NCI-H1694 treated with DMSO at 0.1 percent for 48 hours (cell line): ENCODE data around the gene HSPA2.
"Not testable (repeated sequence)": the region's sequence is repeated elsewhere in the genome, so short reads cannot be mapped to it uniquely, and the experiment has no call there.

Experiments
- DNase-seq: peaks from one replicate; lab custom pipeline; 2025; lab: John Stamatoyannopoulos, UW

Gene HSPA2

DNA sequence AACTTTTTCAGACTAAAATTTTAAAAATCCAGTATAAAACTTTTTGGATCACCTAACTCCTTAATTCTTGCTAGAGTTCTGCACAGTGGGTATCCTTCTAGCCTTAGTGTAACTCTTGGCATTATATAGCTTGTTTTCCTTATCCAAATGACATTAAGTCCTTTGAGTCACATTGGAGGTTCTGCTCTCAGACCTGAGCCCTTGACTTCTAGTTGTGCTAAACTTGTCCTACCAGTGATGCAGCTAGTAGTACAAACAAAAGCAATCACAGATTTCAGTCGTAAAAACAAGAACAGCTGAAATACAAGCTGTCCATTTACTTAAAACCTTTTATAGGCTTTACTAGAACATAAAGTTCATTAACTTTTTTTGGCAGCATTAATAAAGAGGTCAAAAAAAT is 25.5 kb upstream of the HSPA2 start:
- no peak for DNase-seq

DNA sequence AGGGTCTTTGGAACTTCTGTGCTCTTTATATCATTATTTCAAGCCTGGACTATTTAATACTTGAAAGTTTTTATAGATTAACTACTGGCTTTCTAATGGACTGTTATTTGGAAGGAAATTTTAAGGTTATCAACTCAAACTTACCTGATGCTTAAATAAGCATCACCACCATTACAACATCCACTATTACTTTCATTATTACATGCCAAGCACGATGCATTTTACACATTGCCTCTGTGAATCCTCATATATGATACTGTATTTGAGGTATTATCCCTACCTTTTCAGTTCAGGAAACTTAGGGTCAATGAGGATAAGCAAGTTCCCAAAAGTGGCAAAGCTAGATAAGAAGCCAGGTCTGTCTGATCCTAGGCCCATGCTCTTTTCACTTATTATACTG is 23.6 kb upstream of the HSPA2 start:
- no peak for DNase-seq

DNA sequence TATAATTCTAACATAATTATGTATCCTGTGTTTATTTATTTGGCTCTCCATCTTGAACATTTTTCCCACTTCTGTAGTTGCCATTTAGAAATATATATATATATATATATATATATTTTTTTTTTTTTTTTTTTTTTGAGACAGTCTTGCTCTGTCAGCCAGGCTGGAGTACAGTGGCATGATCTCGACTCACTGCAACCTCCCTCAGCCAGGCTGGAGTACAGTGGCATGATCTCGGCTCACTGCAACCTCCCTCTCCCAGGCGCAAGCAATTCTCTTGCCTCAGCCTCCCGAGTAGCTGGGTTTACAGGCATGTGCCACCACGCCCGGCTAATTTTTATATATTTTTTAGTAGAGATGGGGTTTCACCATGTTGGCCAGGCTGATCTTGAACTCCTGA is 22.9 kb upstream of the HSPA2 start:
- DNase-seq = not testable (repeated sequence)

DNA sequence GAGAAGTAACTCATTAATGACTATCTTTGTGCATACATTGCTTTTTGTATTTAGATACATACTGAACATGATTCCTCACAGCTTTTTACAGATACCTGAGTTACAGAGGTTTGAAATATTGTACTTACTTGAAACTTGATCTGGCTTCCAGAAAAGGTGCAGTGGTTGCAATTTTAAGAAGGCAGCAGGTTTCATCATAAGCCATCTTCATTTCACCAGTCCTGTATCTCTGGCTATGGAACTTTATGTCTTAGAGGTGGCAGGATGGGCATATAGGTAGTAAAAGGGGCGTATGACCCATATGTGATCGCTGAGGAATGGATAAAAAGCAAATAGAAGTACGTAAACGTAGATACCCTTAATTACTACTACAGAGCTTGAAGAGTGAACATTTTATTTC is 22.3 kb upstream of the HSPA2 start:
- DNase-seq = no peak

DNA sequence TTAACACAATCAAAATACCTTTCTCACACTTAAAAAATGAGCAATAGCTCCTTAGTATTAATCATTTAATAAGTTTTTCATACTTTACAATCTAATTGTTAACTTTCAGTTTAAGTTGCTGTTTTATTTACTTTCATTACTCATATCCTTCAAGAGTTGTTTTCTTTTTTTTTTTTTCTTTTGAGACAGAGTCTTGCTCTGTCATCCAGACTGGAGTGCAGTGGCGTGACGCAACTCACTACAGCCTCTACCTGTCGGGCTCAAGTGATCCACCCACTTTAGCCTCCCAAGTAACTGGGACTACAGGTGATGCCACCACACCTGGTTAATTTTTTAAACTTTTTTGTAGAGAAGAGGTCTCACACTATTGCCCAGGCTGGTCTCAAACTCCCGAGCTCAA is 19.8 kb upstream of the HSPA2 start:
- no peak for DNase-seq

DNA sequence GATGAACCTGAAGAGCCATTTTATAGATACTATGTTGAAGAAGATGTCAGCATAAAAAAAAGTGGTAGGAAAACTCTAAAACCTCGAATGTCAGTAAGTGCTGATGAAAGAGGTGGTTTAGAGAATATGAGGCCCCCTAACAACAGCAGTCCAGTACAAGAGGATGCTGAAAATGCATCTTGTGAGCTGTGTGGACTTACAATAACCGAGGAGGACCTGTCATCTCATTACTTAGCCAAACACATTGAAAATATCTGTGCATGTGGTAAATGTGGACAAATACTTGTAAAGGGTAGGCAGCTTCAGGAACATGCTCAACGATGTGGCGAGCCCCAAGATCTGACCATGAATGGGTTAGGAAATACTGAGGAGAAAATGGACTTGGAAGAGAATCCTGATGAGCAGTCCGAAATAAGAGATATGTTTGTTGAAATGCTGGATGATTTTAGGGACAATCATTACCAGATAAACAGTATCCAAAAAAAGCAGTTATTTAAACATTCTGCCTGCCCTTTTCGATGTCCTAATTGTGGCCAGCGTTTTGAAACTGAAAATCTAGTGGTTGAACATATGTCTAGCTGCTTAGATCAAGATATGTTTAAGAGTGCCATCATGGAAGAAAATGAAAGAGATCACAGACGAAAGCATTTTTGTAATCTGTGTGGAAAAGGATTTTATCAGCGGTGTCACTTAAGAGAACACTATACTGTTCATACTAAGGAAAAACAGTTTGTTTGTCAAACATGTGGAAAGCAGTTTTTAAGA is 17.8 kb upstream of the HSPA2 start:
- no peak for DNase-seq

DNA sequence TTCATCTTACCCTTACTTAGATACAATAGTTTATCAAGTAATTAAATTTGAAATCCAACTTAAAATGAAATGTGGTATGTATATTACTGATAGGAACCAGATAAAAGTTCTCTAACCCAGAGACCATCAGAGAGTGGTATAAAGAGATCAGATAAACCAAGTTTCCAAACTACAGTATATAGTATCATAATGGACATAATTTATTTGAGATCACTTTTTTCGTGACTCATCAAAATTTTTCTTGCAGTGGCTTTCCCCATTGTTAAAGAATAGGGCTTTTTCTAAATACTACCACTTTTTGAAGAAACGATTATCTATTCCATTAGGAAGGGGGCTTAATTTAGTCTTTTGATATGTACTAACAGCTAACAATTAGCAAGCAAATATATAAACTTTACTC is 15.2 kb upstream of the HSPA2 start:
- DNase-seq = no peak

DNA sequence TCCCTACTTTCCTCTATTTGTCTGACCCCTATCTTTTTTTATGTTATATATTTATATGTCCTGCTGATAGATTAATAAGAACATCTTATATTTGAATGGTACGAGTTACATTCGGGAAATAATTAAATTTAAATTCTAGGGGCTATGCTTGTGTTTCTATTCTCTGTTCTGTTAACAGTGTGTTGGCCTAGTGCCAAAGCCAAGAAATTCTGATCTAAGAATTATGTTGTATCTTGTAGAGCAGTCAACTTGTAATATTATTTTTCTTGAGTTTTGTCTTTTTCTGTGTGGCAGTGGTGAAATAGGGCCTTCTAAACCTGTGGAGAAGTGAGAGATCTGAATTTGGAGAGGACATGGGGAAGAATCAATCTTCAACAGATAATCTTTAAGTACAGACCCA is 9.0 kb upstream of the HSPA2 start:
- DNase-seq = no peak

DNA sequence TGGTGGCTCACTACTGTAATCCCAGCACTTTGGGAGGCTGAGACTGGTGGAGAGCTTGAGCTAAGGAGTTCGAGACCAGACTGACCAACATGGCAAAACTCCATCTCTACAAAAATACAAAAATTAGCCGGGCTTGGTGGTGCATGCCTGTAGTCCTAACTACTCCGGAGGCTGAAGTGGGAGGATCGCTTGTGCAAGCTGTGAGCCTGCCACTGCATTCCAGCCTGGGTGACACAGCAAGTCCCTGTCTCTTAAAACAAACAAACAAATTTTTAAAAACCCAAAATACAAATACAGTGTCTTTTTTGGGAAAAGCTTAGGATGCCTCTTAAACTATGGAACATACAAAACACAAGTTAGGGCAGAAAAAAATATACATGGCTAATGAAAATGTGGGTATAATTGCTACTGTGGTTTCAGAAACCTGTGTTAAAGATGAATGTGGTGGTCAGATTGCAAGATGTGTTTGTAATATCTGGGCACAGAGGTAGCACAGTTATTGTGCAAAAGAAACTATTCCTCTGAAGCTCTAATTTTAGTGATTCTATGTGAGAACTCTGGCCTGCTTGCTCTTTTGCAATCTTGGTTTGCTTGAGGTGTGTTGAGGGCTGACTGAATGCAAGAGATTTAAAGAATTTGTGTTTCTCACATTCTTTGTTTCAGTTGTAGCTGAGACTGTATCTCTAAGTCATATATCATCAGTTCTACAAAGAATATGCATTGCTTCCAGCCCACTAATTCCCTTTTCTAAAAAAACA is 3.9 kb upstream of the HSPA2 start:
- no peak for DNase-seq

DNA sequence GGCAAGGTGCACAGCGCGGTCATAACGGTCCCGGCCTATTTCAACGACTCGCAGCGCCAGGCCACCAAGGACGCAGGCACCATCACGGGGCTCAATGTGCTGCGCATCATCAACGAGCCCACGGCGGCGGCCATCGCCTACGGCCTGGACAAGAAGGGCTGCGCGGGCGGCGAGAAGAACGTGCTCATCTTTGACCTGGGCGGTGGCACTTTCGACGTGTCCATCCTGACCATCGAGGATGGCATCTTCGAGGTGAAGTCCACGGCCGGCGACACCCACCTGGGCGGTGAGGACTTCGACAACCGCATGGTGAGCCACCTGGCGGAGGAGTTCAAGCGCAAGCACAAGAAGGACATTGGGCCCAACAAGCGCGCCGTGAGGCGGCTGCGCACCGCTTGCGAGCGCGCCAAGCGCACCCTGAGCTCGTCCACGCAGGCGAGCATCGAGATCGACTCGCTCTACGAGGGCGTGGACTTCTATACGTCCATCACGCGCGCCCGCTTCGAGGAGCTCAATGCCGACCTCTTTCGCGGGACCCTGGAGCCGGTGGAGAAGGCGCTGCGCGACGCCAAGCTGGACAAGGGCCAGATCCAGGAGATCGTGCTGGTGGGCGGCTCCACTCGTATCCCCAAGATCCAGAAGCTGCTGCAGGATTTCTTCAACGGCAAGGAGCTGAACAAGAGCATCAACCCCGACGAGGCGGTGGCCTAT is 875 bp downstream of the HSPA2 start:
- no peak for DNase-seq

DNA sequence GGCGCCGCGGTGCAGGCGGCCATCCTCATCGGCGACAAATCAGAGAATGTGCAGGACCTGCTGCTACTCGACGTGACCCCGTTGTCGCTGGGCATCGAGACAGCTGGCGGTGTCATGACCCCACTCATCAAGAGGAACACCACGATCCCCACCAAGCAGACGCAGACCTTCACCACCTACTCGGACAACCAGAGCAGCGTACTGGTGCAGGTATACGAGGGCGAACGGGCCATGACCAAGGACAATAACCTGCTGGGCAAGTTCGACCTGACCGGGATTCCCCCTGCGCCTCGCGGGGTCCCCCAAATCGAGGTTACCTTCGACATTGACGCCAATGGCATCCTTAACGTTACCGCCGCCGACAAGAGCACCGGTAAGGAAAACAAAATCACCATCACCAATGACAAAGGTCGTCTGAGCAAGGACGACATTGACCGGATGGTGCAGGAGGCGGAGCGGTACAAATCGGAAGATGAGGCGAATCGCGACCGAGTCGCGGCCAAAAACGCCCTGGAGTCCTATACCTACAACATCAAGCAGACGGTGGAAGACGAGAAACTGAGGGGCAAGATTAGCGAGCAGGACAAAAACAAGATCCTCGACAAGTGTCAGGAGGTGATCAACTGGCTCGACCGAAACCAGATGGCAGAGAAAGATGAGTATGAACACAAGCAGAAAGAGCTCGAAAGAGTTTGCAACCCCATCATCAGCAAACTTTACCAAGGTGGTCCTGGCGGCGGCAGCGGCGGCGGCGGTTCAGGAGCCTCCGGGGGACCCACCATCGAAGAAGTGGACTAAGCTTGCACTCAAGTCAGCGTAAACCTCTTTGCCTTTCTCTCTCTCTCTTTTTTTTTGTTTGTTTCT is 1.7 kb downstream of the HSPA2 start:
- DNase-seq = no peak

DNA sequence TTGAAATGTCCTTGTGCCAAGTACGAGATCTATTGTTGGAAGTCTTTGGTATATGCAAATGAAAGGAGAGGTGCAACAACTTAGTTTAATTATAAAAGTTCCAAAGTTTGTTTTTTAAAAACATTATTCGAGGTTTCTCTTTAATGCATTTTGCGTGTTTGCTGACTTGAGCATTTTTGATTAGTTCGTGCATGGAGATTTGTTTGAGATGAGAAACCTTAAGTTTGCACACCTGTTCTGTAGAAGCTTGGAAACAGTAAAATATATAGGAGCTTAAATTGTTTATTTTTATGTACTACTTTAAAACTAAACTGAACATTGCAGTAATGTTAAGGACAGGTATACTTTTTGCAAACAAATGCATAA is 2.3 kb downstream of the HSPA2 start:
- no peak for DNase-seq

DNA sequence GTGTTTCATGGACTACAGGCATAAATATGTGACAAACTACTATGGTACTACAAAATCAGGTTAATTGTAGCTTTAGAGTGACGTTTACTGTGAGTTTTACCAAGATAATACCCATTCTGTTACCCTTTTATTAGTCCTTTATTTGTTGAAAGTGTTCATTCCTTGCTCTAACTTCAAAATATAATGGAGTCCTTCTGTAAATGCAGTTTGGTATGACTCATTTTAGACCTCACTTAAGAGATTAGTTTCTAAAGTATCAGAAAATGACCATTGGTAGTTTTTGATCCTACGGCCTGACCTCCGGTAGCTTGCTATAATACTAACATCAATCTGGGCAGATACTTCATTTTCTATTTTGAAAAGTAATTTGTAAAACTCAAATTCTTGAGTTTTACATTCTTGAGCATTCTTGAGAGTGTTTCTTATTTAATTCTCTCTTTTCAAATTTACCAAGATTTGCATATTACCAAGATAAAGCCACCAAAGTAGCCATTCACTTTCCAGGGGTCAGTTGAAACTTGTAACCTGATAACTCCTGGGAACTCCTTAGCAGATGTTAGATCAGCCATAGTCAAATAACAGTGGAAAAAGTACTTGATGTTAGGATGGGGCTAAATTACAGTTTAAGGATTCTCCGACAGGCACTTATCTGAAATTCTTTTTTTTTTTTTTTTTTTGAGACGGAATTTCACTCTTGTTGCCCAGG is 4.2 kb downstream of the HSPA2 start:
- DNase-seq = no peak

DNA sequence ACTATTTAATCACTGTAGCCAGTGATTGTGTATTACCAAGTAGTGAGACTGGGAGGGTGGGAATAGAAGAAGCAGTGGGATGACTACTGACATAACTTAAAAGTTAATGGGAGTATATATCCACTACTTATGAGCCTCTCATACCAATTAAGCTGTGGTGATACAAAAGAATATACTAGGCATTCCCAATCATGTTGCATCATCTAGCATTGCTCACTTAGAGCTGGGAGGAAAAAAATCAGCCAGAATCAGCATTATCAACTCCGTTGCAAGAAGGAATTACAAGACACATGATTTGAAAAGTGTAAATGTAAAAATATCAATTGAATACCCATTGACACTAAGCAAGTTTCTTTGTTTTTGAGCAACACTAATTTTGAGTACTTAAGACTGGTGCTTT is 8.5 kb downstream of the HSPA2 start:
- no peak for DNase-seq

DNA sequence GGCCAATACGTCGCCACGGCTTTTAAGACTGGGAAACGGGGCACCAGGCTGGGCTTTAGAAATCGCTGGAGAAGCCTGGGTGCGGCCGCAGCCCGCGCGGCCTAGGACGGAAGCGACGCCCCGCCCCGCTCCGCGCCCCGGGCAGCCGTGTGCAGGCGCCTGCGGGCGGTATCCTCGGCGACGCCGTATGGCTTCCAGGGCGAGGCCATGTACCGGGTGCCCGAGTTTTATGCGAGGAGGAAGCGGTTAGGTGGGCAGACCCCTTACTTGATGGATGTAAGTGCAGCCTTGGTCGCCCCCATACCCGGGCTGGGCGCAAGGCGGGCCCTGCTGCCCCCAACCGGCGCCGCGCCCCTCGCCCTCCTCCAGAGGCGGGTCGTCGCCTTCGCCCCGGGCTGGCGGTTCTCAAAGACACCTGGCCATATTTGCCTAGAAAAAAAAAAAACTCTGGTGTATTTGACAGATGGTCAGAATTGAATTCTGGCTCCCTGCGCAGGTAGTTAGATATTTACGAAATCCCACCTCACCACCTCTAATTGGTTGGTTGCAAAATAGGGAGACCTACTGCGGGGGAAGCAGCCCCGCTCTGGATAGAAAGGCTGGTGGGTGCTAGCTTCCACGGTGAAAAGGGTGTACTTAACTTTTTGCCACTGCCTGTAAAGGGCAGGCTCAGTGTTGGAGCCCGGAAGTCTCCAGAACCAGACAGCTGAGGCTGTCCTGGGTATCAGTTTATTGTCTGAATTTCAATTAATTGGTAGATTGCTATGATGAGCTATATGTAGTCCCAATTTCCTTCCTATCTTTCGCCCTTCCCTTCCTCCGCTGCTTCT is 9.5 kb downstream of the HSPA2 start, which contains the start of gene PPP1R36:
Gene PPP1R36, plus strand, starts transcription at position 171 of the 830 bp plus-strand sequence. Its CDS starts 37 bp downstream, at position 208.
- DNase-seq = peak; percentile 89

DNA sequence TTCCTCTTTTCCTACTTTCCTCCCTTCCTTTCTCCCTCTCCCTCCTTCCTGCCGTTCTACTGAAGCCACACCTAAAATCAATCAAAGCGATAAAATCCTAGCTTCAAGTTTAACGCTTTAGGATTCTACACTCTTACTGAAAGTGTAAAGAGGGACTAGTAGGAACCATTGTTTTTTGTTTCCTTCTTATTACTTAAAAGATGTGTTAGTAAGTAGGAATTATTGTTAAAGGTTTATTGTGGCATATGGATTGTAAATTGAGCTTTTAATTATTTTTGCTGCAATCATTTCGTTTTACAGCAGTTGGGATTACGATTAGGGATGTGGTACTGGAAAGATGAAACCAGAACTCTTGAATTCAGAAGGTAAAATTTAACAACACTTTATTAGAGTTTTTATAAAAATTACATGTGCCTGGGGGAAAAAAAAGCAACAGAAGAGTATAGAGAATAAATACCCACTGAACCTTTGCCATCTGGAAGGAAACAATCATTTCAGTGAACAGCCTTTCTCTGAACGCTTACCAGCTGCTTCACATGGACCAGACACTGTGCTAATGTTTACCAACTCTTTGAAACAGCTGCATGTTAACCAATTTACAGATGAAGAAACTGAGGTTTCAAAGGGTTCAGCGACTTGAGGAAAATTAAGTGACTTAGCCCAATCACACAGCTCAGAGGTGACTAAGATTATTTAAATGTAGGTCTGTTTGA is 10.2 kb downstream of the HSPA2 start:
- peak; percentile 93 for DNase-seq

DNA sequence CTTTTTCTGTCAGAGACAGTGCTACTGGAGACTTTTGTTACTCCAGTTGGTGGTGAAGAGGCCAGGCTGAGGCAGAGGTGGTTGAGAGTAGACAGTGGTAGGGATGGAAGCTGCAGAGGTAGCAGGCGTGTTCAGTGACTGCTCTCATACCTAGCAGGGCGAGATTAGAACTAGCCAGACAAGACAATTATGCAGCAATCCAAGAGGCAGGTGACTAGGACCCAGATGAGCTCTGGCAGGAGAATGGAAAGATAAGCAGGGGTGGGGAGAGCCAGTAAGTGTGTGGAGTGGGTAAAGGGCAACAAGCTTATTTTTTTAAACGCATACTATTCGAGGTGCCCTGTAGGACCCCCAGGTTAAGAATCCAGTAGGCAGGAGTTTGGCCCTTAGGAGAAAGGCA is 14.0 kb downstream of the HSPA2 start:
- DNase-seq = no peak

DNA sequence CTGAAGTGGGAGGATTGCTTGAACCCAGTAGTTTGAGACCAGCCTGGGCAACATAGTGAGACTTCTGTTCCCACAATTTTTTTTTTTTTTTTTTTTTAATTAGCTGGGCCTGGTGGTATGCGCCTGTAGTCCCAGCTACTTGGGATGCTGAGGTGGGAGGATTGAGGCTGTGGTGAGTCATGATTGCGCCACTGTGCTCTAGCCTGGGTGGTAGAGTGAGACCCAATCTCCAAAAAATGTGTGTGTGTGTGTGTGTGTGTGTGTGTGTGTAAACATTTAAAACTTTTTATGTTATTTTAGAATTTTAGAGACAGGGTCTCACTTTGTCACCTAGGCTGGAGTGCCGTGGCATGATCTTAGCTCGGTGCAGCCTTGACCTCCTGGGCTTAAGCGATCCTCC is 16.0 kb downstream of the HSPA2 start:
- DNase-seq = no peak

DNA sequence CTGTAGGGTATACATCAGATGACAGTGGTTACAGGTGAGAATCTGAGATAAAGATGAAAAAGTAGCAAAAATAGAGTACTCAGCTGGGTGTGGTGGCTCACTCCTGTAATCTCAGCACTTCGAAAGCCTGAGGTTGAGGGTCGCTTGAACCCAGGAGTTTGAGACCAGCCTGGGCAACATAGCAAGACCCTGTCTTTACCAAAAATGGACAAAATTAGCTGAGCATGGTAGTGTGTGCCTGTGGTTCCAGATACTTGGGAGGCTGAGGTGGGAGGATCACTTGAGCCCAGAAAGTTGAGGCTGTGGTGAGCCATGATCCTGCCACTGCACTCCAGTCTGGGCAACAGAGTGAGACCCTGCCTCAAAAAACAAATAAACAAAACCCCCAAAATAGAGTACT is 17.7 kb downstream of the HSPA2 start:
- DNase-seq = not testable (repeated sequence)

DNA sequence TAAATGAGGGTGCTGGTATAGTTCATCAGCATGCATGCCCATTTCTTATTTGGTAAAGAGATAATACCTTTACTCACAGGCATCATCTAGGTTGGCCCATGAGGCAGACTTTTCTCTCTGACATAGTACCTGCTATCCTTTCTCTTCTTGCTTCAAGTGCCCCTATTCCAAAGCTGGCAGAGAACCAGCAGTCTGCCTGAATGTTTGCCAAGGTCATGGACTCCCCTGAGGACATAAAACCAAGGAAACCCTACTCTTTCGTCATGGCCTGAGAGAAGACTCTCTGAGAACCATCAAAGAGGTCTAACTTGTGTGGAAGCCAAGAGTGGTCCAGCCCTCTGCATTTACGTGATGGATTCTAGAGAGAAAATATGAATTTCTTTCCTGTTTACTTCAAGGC is 21.1 kb downstream of the HSPA2 start:
- DNase-seq = no peak
